T1000 (cell line): ENCODE results near the gene PCDHB11.
"Not testable (repeated sequence)": the region's sequence is repeated elsewhere in the genome, so short reads cannot be mapped to it uniquely, and the experiment has no call there.

Source experiments
- DNase-seq: peaks from one replicate; lab custom pipeline; 2025; ENCODE audit warnings: mixed read lengths; lab: John Stamatoyannopoulos, UW

PCDHB11 gene

GRCh38 chr5:141199359-141200235, at the start of gene PCDHB11:
Gene PCDHB11, plus strand, starts transcription at chr5:141199627. Its CDS starts 148 bp downstream, at chr5:141199775.
- DNase-seq = no peak

- no peak for DNase-seq
These were observed 49.6 kb upstream of the PCDHB11 start, which contains the start of gene PCDHB6 for GRCh38 chr5:141149812-141150211. Gene PCDHB6, plus strand, starts transcription at chr5:141150057. Its CDS starts 201 bp downstream, at chr5:141150258.

- DNase-seq = no peak
These were observed 49.0 kb upstream of the PCDHB11 start for GRCh38 chr5:141150224-141150992.

DNA sequence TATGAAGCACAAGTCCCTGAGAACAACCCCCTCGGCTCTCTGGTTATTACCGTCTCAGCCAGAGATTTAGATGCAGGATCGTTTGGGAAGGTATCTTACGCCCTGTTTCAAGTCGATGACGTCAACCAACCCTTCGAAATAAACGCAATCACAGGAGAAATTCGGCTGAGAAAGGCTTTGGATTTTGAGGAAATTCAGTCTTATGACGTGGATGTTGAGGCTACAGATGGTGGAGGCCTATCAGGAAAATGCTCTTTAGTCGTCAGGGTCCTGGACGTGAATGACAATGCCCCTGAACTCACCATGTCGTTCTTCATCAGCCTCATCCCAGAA, 48.5 kb upstream of the PCDHB11 start:
- DNase-seq = no peak

- DNase-seq = not testable (repeated sequence)
These were observed 47.8 kb upstream of the PCDHB11 start for GRCh38 chr5:141151632-141152031.

DNA sequence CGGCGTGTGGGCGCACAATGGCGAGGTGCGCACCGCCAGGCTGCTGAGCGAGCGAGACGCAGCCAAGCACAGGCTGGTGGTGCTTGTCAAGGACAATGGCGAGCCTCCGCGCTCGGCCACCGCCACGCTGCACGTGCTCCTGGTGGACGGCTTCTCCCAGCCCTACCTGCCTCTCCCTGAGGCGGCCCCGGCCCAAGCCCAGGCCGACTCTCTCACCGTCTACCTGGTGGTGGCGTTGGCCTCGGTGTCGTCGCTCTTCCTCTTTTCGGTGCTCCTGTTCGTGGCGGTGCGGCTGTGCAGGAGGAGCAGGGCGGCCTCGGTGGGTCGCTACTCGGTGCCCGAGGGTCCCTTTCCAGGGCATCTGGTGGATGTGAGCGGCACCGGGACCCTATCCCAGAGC, 47.3 kb upstream of the PCDHB11 start:
- DNase-seq = not testable (repeated sequence)

- DNase-seq = no peak
These were observed 43.7 kb upstream of the PCDHB11 start for GRCh38 chr5:141155540-141156374.

- not testable (repeated sequence) for DNase-seq
These were observed 42.1 kb upstream of the PCDHB11 start for GRCh38 chr5:141157356-141157755.

DNA sequence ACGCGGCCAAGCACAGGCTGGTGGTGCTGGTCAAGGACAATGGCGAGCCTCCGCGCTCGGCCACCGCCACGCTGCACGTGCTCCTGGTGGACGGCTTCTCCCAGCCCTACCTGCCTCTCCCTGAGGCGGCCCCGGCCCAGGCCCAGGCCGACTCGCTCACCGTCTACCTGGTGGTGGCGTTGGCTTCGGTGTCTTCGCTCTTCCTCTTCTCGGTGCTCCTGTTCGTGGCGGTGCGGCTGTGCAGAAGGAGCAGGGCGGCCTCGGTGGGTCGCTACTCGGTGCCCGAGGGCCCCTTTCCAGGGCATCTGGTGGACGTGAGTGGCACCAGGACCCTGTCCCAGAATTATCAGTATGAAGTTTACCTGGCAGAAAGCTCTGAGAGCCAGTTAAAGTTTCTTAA, 41.5 kb upstream of the PCDHB11 start:
- not testable (repeated sequence) for DNase-seq

- peak; percentile 16 for DNase-seq
These were observed 26.8 kb upstream of the PCDHB11 start, which contains the start of gene PCDHB7 for GRCh38 chr5:141172381-141173204. Gene PCDHB7, plus strand, starts transcription at chr5:141172644. Its CDS starts 192 bp downstream, at chr5:141172836.

GRCh38 chr5:141174291-141175104, 24.9 kb upstream of the PCDHB11 start:
- not testable (repeated sequence) for DNase-seq

- DNase-seq = no peak
These were observed 23.5 kb upstream of the PCDHB11 start for GRCh38 chr5:141175933-141176332.

GRCh38 chr5:141177577-141178191, 21.7 kb upstream of the PCDHB11 start, which contains the start of gene PCDHB8:
Gene PCDHB8, plus strand, starts transcription at chr5:141177790. Its CDS starts 245 bp downstream, at chr5:141178035.
- not testable (repeated sequence) for DNase-seq

DNA sequence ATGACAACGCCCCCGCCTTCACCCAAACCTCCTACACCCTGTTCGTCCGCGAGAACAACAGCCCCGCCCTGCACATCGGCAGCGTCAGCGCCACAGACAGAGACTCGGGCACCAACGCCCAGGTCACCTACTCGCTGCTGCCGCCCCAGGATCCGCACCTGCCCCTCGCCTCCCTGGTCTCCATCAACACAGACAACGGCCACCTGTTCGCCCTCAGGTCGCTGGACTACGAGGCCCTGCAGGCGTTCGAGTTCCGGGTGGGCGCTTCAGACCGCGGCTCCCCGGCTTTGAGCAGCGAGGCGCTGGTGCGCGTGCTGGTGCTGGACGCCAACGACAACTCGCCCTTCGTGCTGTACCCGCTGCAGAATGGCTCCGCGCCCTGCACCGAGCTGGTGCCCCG, 20.1 kb upstream of the PCDHB11 start:
- not testable (repeated sequence) for DNase-seq

GRCh38 chr5:141179876-141180275, 19.6 kb upstream of the PCDHB11 start:
- not testable (repeated sequence) for DNase-seq

- DNase-seq = no peak
These were observed 19.1 kb upstream of the PCDHB11 start for GRCh38 chr5:141180313-141180712.

DNA sequence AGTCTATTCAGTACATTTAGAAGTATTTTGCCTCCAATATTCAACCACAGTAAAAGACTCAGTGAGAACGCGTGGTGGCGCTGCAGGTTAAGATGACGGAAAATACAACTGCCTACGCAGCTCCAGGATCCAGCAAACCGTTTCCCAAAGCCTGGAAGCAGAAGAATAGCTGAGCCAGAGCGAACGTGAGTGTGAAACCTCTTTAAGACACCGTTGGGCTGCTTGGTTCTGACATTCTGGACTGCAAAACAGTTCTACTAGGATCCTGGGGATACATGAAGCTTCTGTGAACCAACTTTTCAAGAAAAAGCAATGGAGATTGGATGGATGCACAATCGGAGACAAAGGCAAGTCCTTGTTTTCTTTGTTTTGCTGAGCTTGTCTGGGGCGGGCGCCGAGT, 17.2 kb upstream of the PCDHB11 start, which contains the start of gene PCDHB16:
PCDHB16 (plus strand) TSS at position 140 of the 400 bp plus-strand sequence; CDS start at position 313, 173 bp downstream.
- DNase-seq = peak; percentile 70

GRCh38 chr5:141184117-141184855, 15.1 kb upstream of the PCDHB11 start:
- DNase-seq = not testable (repeated sequence)
